HepG2 (cell line): ENCODE measurements around the gene COX14. TPM values are rescaled to one million over a fixed set of nuclear protein-coding genes. Genes with fewer than 3 reads are reported as not detected.

Experiments used
- BRCA1 ChIP-seq: sonication (generic); formaldehyde crosslinking; IDR thresholded peaks from 2 replicates; pipeline ENCODE4 v1.4.0; 2020; ENCODE audit warnings: missing genetic modification reagents
- FLYWCH1 ChIP-seq: sonication (generic); formaldehyde crosslinking; IDR thresholded peaks from 2 replicates; pipeline ENCODE4 v1.8.1; 2023; ENCODE audit warnings: mild to moderate bottlenecking, missing genetic modification reagents
- GATA4 ChIP-seq: sonication (generic); IDR thresholded peaks from 2 replicates; pipeline ENCODE4 v1.6.1; 2016; ENCODE audit warnings: antibody characterized with exemption, low read depth, borderline replicate concordance
- HMG20B ChIP-seq: conservative IDR thresholded peaks from 2 replicates; pipeline ENCODE4 v1.6.1; 2016; ENCODE audit warnings: missing genetic modification reagents, missing compliant biosample characterization
- KDM5B ChIP-seq: sonication (generic); formaldehyde crosslinking; IDR thresholded peaks from 2 replicates; pipeline ENCODE4 v1.4.0; 2020; ENCODE audit warnings: missing genetic modification reagents, mild to moderate bottlenecking, borderline replicate concordance
- KLF6 ChIP-seq: IDR thresholded peaks from 2 replicates; pipeline ENCODE4 v1.8.0; 2016; ENCODE audit warnings: missing biosample characterization, missing genetic modification reagents
- MED8 ChIP-seq: sonication (generic); formaldehyde crosslinking; IDR thresholded peaks from 2 replicates; pipeline ENCODE4 v1.8.1; 2023; ENCODE audit warnings: mild to moderate bottlenecking, missing genetic modification reagents; ENCODE audit not compliant: insufficient replicate concordance
- MLX ChIP-seq: IDR thresholded peaks from 2 replicates; pipeline ENCODE4 v1.6.1; 2016
- MTF1 ChIP-seq: sonication (generic); formaldehyde crosslinking; IDR thresholded peaks from 2 replicates; pipeline ENCODE4 v1.5.0; 2020; ENCODE audit warnings: missing genetic modification reagents
- RNF219 ChIP-seq: sonication (generic); formaldehyde crosslinking; IDR thresholded peaks from 2 replicates; pipeline ENCODE4 v1.5.0; 2020; ENCODE audit warnings: mild to moderate bottlenecking, missing genetic modification reagents
- STAT5B ChIP-seq: sonication (generic); formaldehyde crosslinking; IDR thresholded peaks from 2 replicates; pipeline ENCODE4 v1.4.0; 2020; ENCODE audit warnings: missing genetic modification reagents
- ZFP91 ChIP-seq: sonication (generic); formaldehyde crosslinking; IDR thresholded peaks from 2 replicates; pipeline ENCODE4 v1.9.0; 2022; ENCODE audit warnings: missing genetic modification reagents, mild to moderate bottlenecking, borderline replicate concordance
- ZNF124 ChIP-seq: sonication (generic); formaldehyde crosslinking; IDR thresholded peaks from 2 replicates; pipeline ENCODE4 v1.4.0; 2020; ENCODE audit warnings: missing genetic modification reagents
- ZNF510 ChIP-seq: sonication (generic); formaldehyde crosslinking; IDR thresholded peaks from 2 replicates; pipeline ENCODE4 v1.4.0; 2020; ENCODE audit warnings: low read depth, mild to moderate bottlenecking, missing genetic modification reagents
- ZSCAN30 ChIP-seq: sonication (generic); formaldehyde crosslinking; IDR thresholded peaks from 2 replicates; pipeline ENCODE4 v1.5.0; 2020; ENCODE audit warnings: mild to moderate bottlenecking, missing genetic modification reagents
- polyA plus RNA-seq, 8 experiments: library from polyadenylated mRNA; depleted of rRNA in 3 of 8; stranded (reverse) in 7 of 8; unstranded in 1 of 8; fragments of >200 nt; fragmentation: Illumina TruSeq in 4 of 8; extraction: Trizol in 4 of 8; gene quantifications; 2 replicates each; pipeline versions ENCODE4 v1.2.1 to v1.2.3, GENCODE V29; 2011 to 2016; ENCODE audit warnings: low read depth in 4 of 8, missing spikeins in 1 of 8, mixed read lengths in 1 of 8; ENCODE audit not compliant: insufficient read depth in 1 of 8
- total RNA-seq, 5 experiments: library from RNA; depleted of rRNA; stranded (reverse); fragments of >200 nt; fragmentation: Illumina TruSeq; extraction: Trizol; gene quantifications; 2 replicates each; pipeline ENCODE4 v1.2.3, GENCODE V29; 2016; ENCODE audit warnings: low read depth in 1 of 5
- TF ChIP-seq, protein P1 (sequence below): sonication (generic); formaldehyde crosslinking; IDR thresholded peaks from 2 replicates; pipeline ENCODE4 v1.9.0; 2021; ENCODE audit warnings: missing genetic modification reagents, mild to moderate bottlenecking, borderline replicate concordance
- TF ChIP-seq, protein P2 (sequence below): sonication (generic); formaldehyde crosslinking; IDR thresholded peaks from 2 replicates; pipeline ENCODE4 v1.5.0; 2020; ENCODE audit warnings: mild to moderate bottlenecking, missing genetic modification reagents, borderline replicate concordance
- TF ChIP-seq, protein P3 (sequence below): sonication (generic); formaldehyde crosslinking; IDR thresholded peaks from 2 replicates; pipeline ENCODE4 v1.4.0; 2020; ENCODE audit warnings: mild to moderate bottlenecking, missing genetic modification reagents

The COX14 gene
- total and polyA plus RNA-seq, 2 of the 13 experiments (the other 11 are each of a cell fraction or from before 2014, with no cell fraction given): 53.0 to 71.6 TPM

- TF ChIP-seq, protein P1, sequence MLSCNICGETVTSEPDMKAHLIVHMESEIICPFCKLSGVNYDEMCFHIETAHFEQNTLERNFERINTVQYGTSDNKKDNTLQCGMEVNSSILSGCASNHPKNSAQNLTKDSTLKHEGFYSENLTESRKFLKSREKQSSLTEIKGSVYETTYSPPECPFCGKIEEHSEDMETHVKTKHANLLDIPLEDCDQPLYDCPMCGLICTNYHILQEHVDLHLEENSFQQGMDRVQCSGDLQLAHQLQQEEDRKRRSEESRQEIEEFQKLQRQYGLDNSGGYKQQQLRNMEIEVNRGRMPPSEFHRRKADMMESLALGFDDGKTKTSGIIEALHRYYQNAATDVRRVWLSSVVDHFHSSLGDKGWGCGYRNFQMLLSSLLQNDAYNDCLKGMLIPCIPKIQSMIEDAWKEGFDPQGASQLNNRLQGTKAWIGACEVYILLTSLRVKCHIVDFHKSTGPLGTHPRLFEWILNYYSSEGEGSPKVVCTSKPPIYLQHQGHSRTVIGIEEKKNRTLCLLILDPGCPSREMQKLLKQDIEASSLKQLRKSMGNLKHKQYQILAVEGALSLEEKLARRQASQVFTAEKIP (CRISPR knock-in tag): no peak
- TF ChIP-seq ZFP91 (no peak), MED8 (CRISPR knock-in tag) (no peak), HMG20B (CRISPR knock-in tag) (no peak), BRCA1 (CRISPR knock-in tag) (no peak), ZSCAN30 (CRISPR knock-in tag) (no peak), RNF219 (CRISPR knock-in tag) (no peak), MTF1 (CRISPR knock-in tag) (no peak), STAT5B (CRISPR knock-in tag) (no peak), MLX (CRISPR knock-in tag) (peak; percentile 41; the same call in 1 of the 2 replicates), KDM5B (CRISPR knock-in tag) (no peak), FLYWCH1 (CRISPR knock-in tag) (no peak), GATA4 (no peak), ZNF124 (CRISPR knock-in tag) (no peak), KLF6 (CRISPR knock-in tag) (no peak), ZNF510 (CRISPR knock-in tag) (no peak)
- TF ChIP-seq, protein P2, sequence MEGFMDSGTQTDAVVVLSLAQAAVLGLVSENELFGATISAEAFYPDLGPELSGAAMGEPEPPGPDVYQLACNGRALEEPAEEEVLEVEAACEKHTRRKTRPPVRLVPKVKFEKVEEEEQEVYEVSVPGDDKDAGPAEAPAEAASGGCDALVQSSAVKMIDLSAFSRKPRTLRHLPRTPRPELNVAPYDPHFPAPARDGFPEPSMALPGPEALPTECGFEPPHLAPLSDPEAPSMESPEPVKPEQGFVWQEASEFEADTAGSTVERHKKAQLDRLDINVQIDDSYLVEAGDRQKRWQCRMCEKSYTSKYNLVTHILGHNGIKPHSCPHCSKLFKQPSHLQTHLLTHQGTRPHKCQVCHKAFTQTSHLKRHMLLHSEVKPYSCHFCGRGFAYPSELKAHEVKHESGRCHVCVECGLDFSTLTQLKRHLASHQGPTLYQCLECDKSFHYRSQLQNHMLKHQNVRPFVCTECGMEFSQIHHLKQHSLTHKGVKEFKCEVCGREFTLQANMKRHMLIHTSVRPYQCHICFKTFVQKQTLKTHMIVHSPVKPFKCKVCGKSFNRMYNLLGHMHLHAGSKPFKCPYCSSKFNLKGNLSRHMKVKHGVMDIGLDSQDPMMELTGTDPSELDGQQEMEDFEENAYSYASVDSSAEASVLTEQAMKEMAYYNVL (CRISPR knock-in tag): no peak
- TF ChIP-seq, protein P3, sequence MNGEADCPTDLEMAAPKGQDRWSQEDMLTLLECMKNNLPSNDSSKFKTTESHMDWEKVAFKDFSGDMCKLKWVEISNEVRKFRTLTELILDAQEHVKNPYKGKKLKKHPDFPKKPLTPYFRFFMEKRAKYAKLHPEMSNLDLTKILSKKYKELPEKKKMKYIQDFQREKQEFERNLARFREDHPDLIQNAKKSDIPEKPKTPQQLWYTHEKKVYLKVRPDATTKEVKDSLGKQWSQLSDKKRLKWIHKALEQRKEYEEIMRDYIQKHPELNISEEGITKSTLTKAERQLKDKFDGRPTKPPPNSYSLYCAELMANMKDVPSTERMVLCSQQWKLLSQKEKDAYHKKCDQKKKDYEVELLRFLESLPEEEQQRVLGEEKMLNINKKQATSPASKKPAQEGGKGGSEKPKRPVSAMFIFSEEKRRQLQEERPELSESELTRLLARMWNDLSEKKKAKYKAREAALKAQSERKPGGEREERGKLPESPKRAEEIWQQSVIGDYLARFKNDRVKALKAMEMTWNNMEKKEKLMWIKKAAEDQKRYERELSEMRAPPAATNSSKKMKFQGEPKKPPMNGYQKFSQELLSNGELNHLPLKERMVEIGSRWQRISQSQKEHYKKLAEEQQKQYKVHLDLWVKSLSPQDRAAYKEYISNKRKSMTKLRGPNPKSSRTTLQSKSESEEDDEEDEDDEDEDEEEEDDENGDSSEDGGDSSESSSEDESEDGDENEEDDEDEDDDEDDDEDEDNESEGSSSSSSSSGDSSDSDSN (CRISPR knock-in tag): no peak
Observed at GRCh38 chr12:50104417-50105366, 7.3 kb upstream of the COX14 start (continued).
